SK-N-MC (cell line): ENCODE measurements around the gene GIMAP5.

Experiments used
- EZH2 ChIP-seq: fragments of 200-600 bp; sonication (generic); IDR thresholded peaks from one replicate; pipeline ENCODE4 v1.6.1; 2017; ENCODE audit warnings: antibody characterized with exemption
- POLR2AphosphoS5 ChIP-seq: IDR thresholded peaks from 2 replicates; pipeline ENCODE4 v1.6.1; 2012; ENCODE audit warnings: mild to moderate bottlenecking, low read depth, low read length, borderline replicate concordance

DNA sequence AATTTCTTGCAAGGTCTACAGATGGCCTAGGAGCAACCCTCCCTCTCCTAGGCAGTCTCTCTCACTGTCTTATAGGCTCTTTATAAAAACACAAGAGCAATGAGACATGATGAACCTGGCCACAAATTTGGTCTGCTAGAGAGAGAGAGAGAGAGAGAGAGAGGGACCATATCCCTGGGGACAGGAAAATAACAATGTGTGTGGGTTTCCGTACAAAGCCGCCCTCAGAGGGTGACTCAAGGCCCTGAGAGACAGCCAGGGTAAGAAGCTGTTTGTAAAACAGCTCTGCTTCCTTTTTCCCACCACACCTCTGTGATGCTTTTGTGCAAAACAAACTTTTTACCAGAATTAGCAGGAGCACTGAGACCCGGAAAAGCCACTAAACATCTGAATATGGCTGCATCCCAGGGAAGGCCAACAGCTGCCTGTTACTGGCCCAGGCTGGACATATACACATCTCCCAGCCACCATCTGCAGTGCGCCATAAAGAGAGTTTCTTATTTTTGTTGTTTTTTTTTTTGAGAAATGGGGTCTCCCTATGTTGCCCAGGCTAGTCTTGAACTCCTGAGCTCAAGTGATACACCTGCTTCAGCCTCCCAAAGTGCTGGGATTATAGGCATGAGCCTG lies 18.4 kb downstream of the GIMAP5 start:
- TF ChIP-seq POLR2AphosphoS5 (no peak), EZH2 (no peak)
